ENCODE results near the gene PUDP. TPM values are rescaled to one million over a fixed set of nuclear protein-coding genes. Genes with fewer than 3 reads are reported as not detected.

The PUDP gene
- total RNA-seq, 1 experiment from 2014 or later: 20.3 TPM

DNA sequence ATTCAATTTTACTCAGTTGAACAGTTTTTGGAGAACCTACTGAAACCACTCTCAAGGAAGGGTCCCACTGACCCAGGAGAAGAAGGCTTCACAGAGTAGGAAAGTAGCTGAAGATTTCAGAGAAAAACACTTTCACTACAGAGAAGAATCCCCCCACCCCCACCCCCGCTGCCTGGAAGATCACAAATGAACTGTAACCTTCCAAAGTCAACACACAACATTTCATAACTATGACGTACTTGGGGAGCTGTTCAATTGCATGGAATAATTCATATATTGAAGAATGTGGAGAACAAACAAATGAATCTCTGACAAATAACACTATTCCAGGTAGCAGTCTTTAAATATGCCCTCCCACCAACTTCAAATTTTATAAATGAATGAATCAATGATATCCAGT is 86.5 kb downstream of the PUDP start:
- Histone ChIP-seq H3K4me2 (ENCODE audit: low read length) (no peak overlapping the region), H3K4me3 (replicated peaks in 1 of 2; ENCODE audit: low read depth in 1 of 2, low read length in 2 of 2) (no peak overlapping the region), H3K79me2 (ENCODE audit: insufficient read depth, low read length) (no peaks in the 10 kb centered on the region), H3K4me1 (ENCODE audit: control insufficient read depth in 1 of 2, insufficient read depth in 2 of 2, low read length in 2 of 2) (no peaks in the 10 kb centered on the region), H3K9me3 (ENCODE audit: control insufficient read depth in 1 of 2, insufficient read depth in 1 of 2, low read depth in 1 of 2, low read length in 2 of 2) (no peaks in the 10 kb centered on the region), H3K36me3 (ENCODE audit: control insufficient read depth in 1 of 2, insufficient read depth in 2 of 2, low read length in 2 of 2) (no peaks in the 10 kb centered on the region), H3K9me2 (ENCODE audit: insufficient read depth) (no peaks in the 10 kb centered on the region), H4K20me1 (ENCODE audit: insufficient read depth) (no peaks in the 10 kb centered on the region), H2AFZ (ENCODE audit: low read depth, low read length, poor library complexity, severe bottlenecking) (no peak overlapping the region), H3K27ac (ENCODE audit: low read depth, low read length) (no peak overlapping the region), H3K9ac (ENCODE audit: low read length) (no peak overlapping the region), H3K27me3 (ENCODE audit: insufficient read depth, low read length) (no peaks in the 10 kb centered on the region)
- intact Hi-C loops (cut with micrococcal nuclease): no loop called here
- POLR2A ChIA-PET: no interaction called here
- BruUV-seq (replicated peaks): no TSS peak
- RAD21 ChIA-PET (ENCODE audit: low non-redundant PET in 1 of 2, low total read pairs in 2 of 2, uncharacterized antibody in 2 of 2, unreplicated experiment in 2 of 2): no interaction called here
- CTCF ChIA-PET: no interaction called here
- no peak for DNase-seq (ENCODE audit: low read depth, low spot score)
- no peak for TF ChIP-seq CEBPB (IDR thresholded peaks at IDR 0.05; ENCODE audit: low read depth)
- no peak for TF ChIP-seq EZH2 (IDR thresholded peaks at IDR 0.05)
- no peak for TF ChIP-seq SP1 (IDR thresholded peaks at IDR 0.05; ENCODE audit: low read depth)
- no peak for TF ChIP-seq ZNF274 (IDR thresholded peaks at IDR 0.05; ENCODE audit: low read depth, low read length)
- TF ChIP-seq, protein P1, sequence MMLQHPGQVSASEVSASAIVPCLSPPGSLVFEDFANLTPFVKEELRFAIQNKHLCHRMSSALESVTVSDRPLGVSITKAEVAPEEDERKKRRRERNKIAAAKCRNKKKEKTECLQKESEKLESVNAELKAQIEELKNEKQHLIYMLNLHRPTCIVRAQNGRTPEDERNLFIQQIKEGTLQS (IDR thresholded peaks at IDR 0.05): no peak
- no peak for TF ChIP-seq FOSL1 (IDR thresholded peaks at IDR 0.05; ENCODE audit: low read depth)
- TF ChIP-seq ELF1 (IDR thresholded peaks at IDR 0.05; ENCODE audit: borderline replicate concordance, low read depth): no peak
- TF ChIP-seq ZFX (IDR thresholded peaks at IDR 0.05): no peak
- TF ChIP-seq, protein P2, sequence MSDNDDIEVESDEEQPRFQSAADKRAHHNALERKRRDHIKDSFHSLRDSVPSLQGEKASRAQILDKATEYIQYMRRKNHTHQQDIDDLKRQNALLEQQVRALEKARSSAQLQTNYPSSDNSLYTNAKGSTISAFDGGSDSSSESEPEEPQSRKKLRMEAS (IDR thresholded peaks at IDR 0.05): no peak
- TF ChIP-seq TCF7L2 (IDR thresholded peaks at IDR 0.05; ENCODE audit: borderline replicate concordance, extremely low read depth, insufficient read depth, insufficient read length): no peak
- TF ChIP-seq POLR2A (IDR thresholded peaks at IDR 0.05; ENCODE audit: borderline replicate concordance, extremely low read depth, insufficient read depth, insufficient read length): no peak
- no peak for TF ChIP-seq JUND (IDR thresholded peaks at IDR 0.05)
- no peak for TF ChIP-seq SRF (IDR thresholded peaks at IDR 0.05; ENCODE audit: low read depth)
- TF ChIP-seq, protein P3, sequence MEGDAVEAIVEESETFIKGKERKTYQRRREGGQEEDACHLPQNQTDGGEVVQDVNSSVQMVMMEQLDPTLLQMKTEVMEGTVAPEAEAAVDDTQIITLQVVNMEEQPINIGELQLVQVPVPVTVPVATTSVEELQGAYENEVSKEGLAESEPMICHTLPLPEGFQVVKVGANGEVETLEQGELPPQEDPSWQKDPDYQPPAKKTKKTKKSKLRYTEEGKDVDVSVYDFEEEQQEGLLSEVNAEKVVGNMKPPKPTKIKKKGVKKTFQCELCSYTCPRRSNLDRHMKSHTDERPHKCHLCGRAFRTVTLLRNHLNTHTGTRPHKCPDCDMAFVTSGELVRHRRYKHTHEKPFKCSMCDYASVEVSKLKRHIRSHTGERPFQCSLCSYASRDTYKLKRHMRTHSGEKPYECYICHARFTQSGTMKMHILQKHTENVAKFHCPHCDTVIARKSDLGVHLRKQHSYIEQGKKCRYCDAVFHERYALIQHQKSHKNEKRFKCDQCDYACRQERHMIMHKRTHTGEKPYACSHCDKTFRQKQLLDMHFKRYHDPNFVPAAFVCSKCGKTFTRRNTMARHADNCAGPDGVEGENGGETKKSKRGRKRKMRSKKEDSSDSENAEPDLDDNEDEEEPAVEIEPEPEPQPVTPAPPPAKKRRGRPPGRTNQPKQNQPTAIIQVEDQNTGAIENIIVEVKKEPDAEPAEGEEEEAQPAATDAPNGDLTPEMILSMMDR (IDR thresholded peaks at IDR 0.05 in 2 of 3, conservative IDR thresholded peaks at IDR 0.05 in 1 of 3; ENCODE audit: borderline replicate concordance in 1 of 3, insufficient read depth in 1 of 3, low read depth in 2 of 3, low read length in 2 of 3): no peak
- TF ChIP-seq SIN3A (IDR thresholded peaks at IDR 0.05; ENCODE audit: low read depth): no peak
- no peak for TF ChIP-seq EZH2phosphoT487 (IDR thresholded peaks at IDR 0.05; ENCODE audit: borderline replicate concordance)
- TF ChIP-seq CBX3 (IDR thresholded peaks at IDR 0.05; ENCODE audit: low read depth): no peak
- no peak for TF ChIP-seq YY1 (IDR thresholded peaks at IDR 0.05; ENCODE audit: extremely low read depth, insufficient replicate concordance, low read depth, low read length)
- ATAC-seq: no peak

Measured in HCT116 (cell line).